Measurements from ENCODE around the gene TEX26. TPM values are rescaled to one million over a fixed set of nuclear protein-coding genes. Genes with fewer than 3 reads are reported as not detected.

TEX26 gene
- total RNA-seq, 6 experiments from 2014 or later, result not detected

- H3K4me3 Mint-ChIP-seq, result peak overlapping the region; percentile 45
- DNase-seq, result peak; percentile 74
- TF ChIP-seq CTCF (IDR thresholded peaks at IDR 0.05), result no peak
- H3K27me3 Mint-ChIP-seq (ENCODE audit: insufficient read depth), result peaks cover 5% of the 10 kb centered on the region
- peak overlapping the region; percentile 85 for H3K27ac Mint-ChIP-seq
- no peaks in the 10 kb centered on the region for H3K9me3 Mint-ChIP-seq
- no peaks in the 10 kb centered on the region for H3K36me3 Mint-ChIP-seq (ENCODE audit: low read depth)
- peaks cover 52% of the 10 kb centered on the region for H3K4me1 Mint-ChIP-seq (ENCODE audit: low read depth)
Measured at GRCh38 chr13:30895773-30896172, 36.7 kb upstream of the TEX26 start.

GRCh38 chr13:30898070-30898469 is 34.4 kb upstream of the TEX26 start:
- Mint-ChIP-seq H3K4me3 (no peak overlapping the region), H3K27ac (no peak overlapping the region), H3K27me3 (ENCODE audit: insufficient read depth) (peaks cover 4% of the 10 kb centered on the region), H3K36me3 (ENCODE audit: low read depth) (no peaks in the 10 kb centered on the region), H3K9me3 (no peaks in the 10 kb centered on the region), H3K4me1 (ENCODE audit: low read depth) (peaks cover 52% of the 10 kb centered on the region)
- DNase-seq, result no peak
- no peak for TF ChIP-seq CTCF (IDR thresholded peaks at IDR 0.05)

- DNase-seq, result peak; percentile 77
- Mint-ChIP-seq H3K27me3 (ENCODE audit: insufficient read depth) (peaks cover 3% of the 10 kb centered on the region), H3K27ac (peak overlapping the region; percentile 84), H3K4me3 (no peak overlapping the region), H3K36me3 (ENCODE audit: low read depth) (no peaks in the 10 kb centered on the region), H3K9me3 (no peaks in the 10 kb centered on the region), H3K4me1 (ENCODE audit: low read depth) (peaks cover 46% of the 10 kb centered on the region)
- no peak; the same call in 1 of the 2 replicates for TF ChIP-seq CTCF (IDR thresholded peaks at IDR 0.05)
Measured at GRCh38 chr13:30898678-30899241, 33.7 kb upstream of the TEX26 start.

- no peak for TF ChIP-seq CTCF (IDR thresholded peaks at IDR 0.05)
- DNase-seq, result no peak
- Mint-ChIP-seq H3K4me1 (ENCODE audit: low read depth) (peaks cover 39% of the 10 kb centered on the region), H3K27ac (no peak overlapping the region; the same call in 1 of the 2 replicates), H3K27me3 (ENCODE audit: insufficient read depth) (peaks cover 7% of the 10 kb centered on the region), H3K9me3 (no peaks in the 10 kb centered on the region), H3K36me3 (ENCODE audit: low read depth) (no peaks in the 10 kb centered on the region), H3K4me3 (no peak overlapping the region)
Measured at GRCh38 chr13:30900436-30900835, 32.0 kb upstream of the TEX26 start.

- Mint-ChIP-seq H3K4me1 (ENCODE audit: low read depth) (peaks cover 32% of the 10 kb centered on the region), H3K4me3 (no peak overlapping the region), H3K27ac (no peak overlapping the region), H3K27me3 (ENCODE audit: insufficient read depth) (peaks cover 7% of the 10 kb centered on the region), H3K36me3 (ENCODE audit: low read depth) (no peaks in the 10 kb centered on the region), H3K9me3 (no peaks in the 10 kb centered on the region)
- no peak for DNase-seq
- TF ChIP-seq CTCF (IDR thresholded peaks at IDR 0.05), result no peak
Measured at GRCh38 chr13:30900952-30901749, 31.3 kb upstream of the TEX26 start.
